ENCODE data around the gene LCP1.

LCP1 gene

GRCh38 chr13:46213242-46213641 is 31.3 kb upstream of the LCP1 start:
- Histone ChIP-seq H3K9me3 (ENCODE audit: low read length) (no peaks in the 10 kb centered on the region), H3K36me3 (ENCODE audit: insufficient read depth, low read length) (no peaks in the 10 kb centered on the region), H3K4me3 (ENCODE audit: low read depth, low read length, poor library complexity, severe bottlenecking) (no peak overlapping the region), H3K9ac (ENCODE audit: low read length) (no peak overlapping the region), H4K20me1 (ENCODE audit: insufficient read depth, low read length) (no peaks in the 10 kb centered on the region), H3F3A (ENCODE audit: insufficient read depth, low read length) (no peaks in the 10 kb centered on the region), H3K27ac (ENCODE audit: low read depth, low read length, poor library complexity, severe bottlenecking) (no peak overlapping the region), H2AFZ (ENCODE audit: low read length) (no peak overlapping the region), H3K4me2 (ENCODE audit: low read length) (no peak overlapping the region), H3K27me3 (ENCODE audit: insufficient read depth, low read length) (no peaks in the 10 kb centered on the region), H3K79me2 (ENCODE audit: insufficient read depth, low read length) (no peaks in the 10 kb centered on the region), H3K9me2 (ENCODE audit: low read depth, low read length) (no peaks in the 10 kb centered on the region), H3K4me1 (ENCODE audit: insufficient read depth, low read length, severe bottlenecking) (peaks cover 14% of the 10 kb centered on the region)
- TF ChIP-seq CTCF (IDR thresholded peaks at IDR 0.05; ENCODE audit: low read length) (no peak), EZH2 (IDR thresholded peaks at IDR 0.05; ENCODE audit: borderline replicate concordance, low read length) (no peak)

GRCh38 chr13:46211483-46212351 is 29.7 kb upstream of the LCP1 start, which contains the start of gene LRRC63:
Gene LRRC63 (plus strand): TSS chr13:46211928. CDS start chr13:46213035, 1,107 bp downstream.
- Histone ChIP-seq H3K27me3 (ENCODE audit: insufficient read depth, low read length) (no peaks in the 10 kb centered on the region), H4K20me1 (ENCODE audit: insufficient read depth, low read length) (no peaks in the 10 kb centered on the region), H3K4me1 (ENCODE audit: insufficient read depth, low read length, severe bottlenecking) (peaks cover 14% of the 10 kb centered on the region), H3K9ac (ENCODE audit: low read length) (peak within 1 kb of the TSS; percentile 40; the same call in 1 of the 2 replicates), H3K4me2 (ENCODE audit: low read length) (peak within 1 kb of the TSS; percentile 81), H2AFZ (ENCODE audit: low read length) (0 out of 2 replicates have a peak within 1 kb of the TSS, but pooled peaks have one; percentile 32), H3K36me3 (ENCODE audit: insufficient read depth, low read length) (no peaks in the 10 kb centered on the region), H3K4me3 (ENCODE audit: low read depth, low read length, poor library complexity, severe bottlenecking) (peak within 1 kb of the TSS; percentile 53), H3K9me2 (ENCODE audit: low read depth, low read length) (no peaks in the 10 kb centered on the region), H3K27ac (ENCODE audit: low read depth, low read length, poor library complexity, severe bottlenecking) (no peak within 1 kb of the TSS), H3K79me2 (ENCODE audit: insufficient read depth, low read length) (no peaks in the 10 kb centered on the region), H3F3A (ENCODE audit: insufficient read depth, low read length) (no peaks in the 10 kb centered on the region), H3K9me3 (ENCODE audit: low read length) (no peaks in the 10 kb centered on the region)
- TF ChIP-seq CTCF (IDR thresholded peaks at IDR 0.05; ENCODE audit: low read length) (no peak), EZH2 (IDR thresholded peaks at IDR 0.05; ENCODE audit: borderline replicate concordance, low read length) (no peak)

- H2AFZ ChIP-seq (ENCODE audit: low read length), result 0 out of 2 replicates have a peak overlapping the region, but pooled peaks have one; percentile 9
- H3K4me2 ChIP-seq (ENCODE audit: low read length), result peak overlapping the region; percentile 81
- H3K79me2 ChIP-seq (ENCODE audit: insufficient read depth, low read length), result no peaks in the 10 kb centered on the region
- no peaks in the 10 kb centered on the region for H3F3A ChIP-seq (ENCODE audit: insufficient read depth, low read length)
- no peaks in the 10 kb centered on the region for H3K9me2 ChIP-seq (ENCODE audit: low read depth, low read length)
- TF ChIP-seq EZH2 (IDR thresholded peaks at IDR 0.05; ENCODE audit: borderline replicate concordance, low read length) (no peak), CTCF (IDR thresholded peaks at IDR 0.05; ENCODE audit: low read length) (no peak)
- peaks cover 14% of the 10 kb centered on the region for H3K4me1 ChIP-seq (ENCODE audit: insufficient read depth, low read length, severe bottlenecking)
- H3K27ac ChIP-seq (ENCODE audit: low read depth, low read length, poor library complexity, severe bottlenecking), result no peak overlapping the region
- no peaks in the 10 kb centered on the region for H4K20me1 ChIP-seq (ENCODE audit: insufficient read depth, low read length)
- H3K27me3 ChIP-seq (ENCODE audit: insufficient read depth, low read length), result no peaks in the 10 kb centered on the region
- H3K9ac ChIP-seq (ENCODE audit: low read length), result peak overlapping the region; percentile 28; the same call in 1 of the 2 replicates
- H3K4me3 ChIP-seq (ENCODE audit: low read depth, low read length, poor library complexity, severe bottlenecking), result peak overlapping the region; percentile 53
- no peaks in the 10 kb centered on the region for H3K36me3 ChIP-seq (ENCODE audit: insufficient read depth, low read length)
- H3K9me3 ChIP-seq (ENCODE audit: low read length), result no peaks in the 10 kb centered on the region
These were observed 29.1 kb upstream of the LCP1 start for GRCh38 chr13:46211116-46211482.
